ENCODE results near the gene ADORA2A. TPM values are rescaled to one million over a fixed set of nuclear protein-coding genes. Genes with fewer than 3 reads are reported as not detected.

ADORA2A gene
- total RNA-seq, 1 donor from 2014 or later: 7.2 TPM

GRCh38 chr22:24413271-24413670 is 14.1 kb upstream of the ADORA2A start:
- no peak overlapping the region for H3K4me3 Mint-ChIP-seq
- H3K9me3 Mint-ChIP-seq: no peaks in the 10 kb centered on the region
- peaks cover 5% of the 10 kb centered on the region for H3K4me1 Mint-ChIP-seq (ENCODE audit: unreplicated experiment)
- no peak for DNase-seq (ENCODE audit: extremely low spot score, unreplicated experiment)
- TF ChIP-seq CTCF (conservative IDR thresholded peaks at IDR 0.05): no peak
- no peak overlapping the region for H3K27ac Mint-ChIP-seq
- peaks cover 4% of the 10 kb centered on the region for H3K36me3 Mint-ChIP-seq
- no peaks in the 10 kb centered on the region for H3K27me3 Mint-ChIP-seq

- Mint-ChIP-seq H3K27me3 (no peaks in the 10 kb centered on the region), H3K4me3 (no peak overlapping the region), H3K27ac (peak overlapping the region; percentile 55), H3K9me3 (no peaks in the 10 kb centered on the region), H3K4me1 (ENCODE audit: unreplicated experiment) (peaks cover 5% of the 10 kb centered on the region), H3K36me3 (peaks cover 4% of the 10 kb centered on the region)
- TF ChIP-seq CTCF (conservative IDR thresholded peaks at IDR 0.05): no peak
- DNase-seq (ENCODE audit: extremely low spot score, unreplicated experiment): no peak
These were observed 13.5 kb upstream of the ADORA2A start for GRCh38 chr22:24413736-24414385.

- H3K4me3 Mint-ChIP-seq: no peak overlapping the region
- no peaks in the 10 kb centered on the region for H3K27me3 Mint-ChIP-seq
- no peaks in the 10 kb centered on the region for H3K9me3 Mint-ChIP-seq
- H3K27ac Mint-ChIP-seq: no peak overlapping the region
- no peak for TF ChIP-seq CTCF (conservative IDR thresholded peaks at IDR 0.05)
- H3K36me3 Mint-ChIP-seq: peaks cover 4% of the 10 kb centered on the region
- DNase-seq (ENCODE audit: extremely low spot score, unreplicated experiment): no peak
- peaks cover 5% of the 10 kb centered on the region for H3K4me1 Mint-ChIP-seq (ENCODE audit: unreplicated experiment)
These were observed 12.9 kb upstream of the ADORA2A start for GRCh38 chr22:24414523-24414922.

- no peak for TF ChIP-seq CTCF (conservative IDR thresholded peaks at IDR 0.05)
- no peak overlapping the region for H3K4me3 Mint-ChIP-seq
- H3K27me3 Mint-ChIP-seq: no peaks in the 10 kb centered on the region
- no peaks in the 10 kb centered on the region for H3K9me3 Mint-ChIP-seq
- H3K36me3 Mint-ChIP-seq: peaks cover 4% of the 10 kb centered on the region
- H3K27ac Mint-ChIP-seq: no peak overlapping the region
- peaks cover 5% of the 10 kb centered on the region for H3K4me1 Mint-ChIP-seq (ENCODE audit: unreplicated experiment)
- no peak for DNase-seq (ENCODE audit: extremely low spot score, unreplicated experiment)
These were observed 12.1 kb upstream of the ADORA2A start for GRCh38 chr22:24414984-24415945.

GRCh38 chr22:24416095-24416494 is 11.3 kb upstream of the ADORA2A start:
- Mint-ChIP-seq H3K27me3 (no peaks in the 10 kb centered on the region), H3K27ac (no peak overlapping the region), H3K4me1 (ENCODE audit: unreplicated experiment) (peaks cover 5% of the 10 kb centered on the region), H3K4me3 (no peak overlapping the region), H3K9me3 (no peaks in the 10 kb centered on the region), H3K36me3 (no peaks in the 10 kb centered on the region)
- DNase-seq (ENCODE audit: extremely low spot score, unreplicated experiment): no peak
- no peak for TF ChIP-seq CTCF (conservative IDR thresholded peaks at IDR 0.05)

Measured in type B pancreatic cell (in vitro differentiated cells).